ENCODE data around the gene RNF121.

GRCh38 chr11:71963468-71963867, 34.6 kb downstream of the RNF121 start:
- TF ChIP-seq CTCF (IDR thresholded peaks at IDR 0.05), result no peak
- TF ChIP-seq POLR2A (IDR thresholded peaks at IDR 0.05), result no peak

All from vagina (tissue), 2 donors.